ENCODE measurements around the gene ANP32A. TPM values are rescaled to one million over a fixed set of nuclear protein-coding genes. Genes with fewer than 3 reads are reported as not detected.
A peak's percentile ranks its signal among the peaks of the same experiment; 100 is the strongest.

ANP32A gene
- total RNA-seq, 4 donors from 2014 or later, result 38.2 to 90.8 (median 40.1) TPM

- no peak for TF ChIP-seq CTCF (IDR thresholded peaks at IDR 0.05)
- TF ChIP-seq POLR2A (IDR thresholded peaks at IDR 0.05), result no peak
- H3K4me1 ChIP-seq, result peaks cover 3 to 65% (median 17%) of the 10 kb centered on the region in 4 donors
These were observed 25.3 kb downstream of the ANP32A start for GRCh38 chr15:68795298-68795848.

GRCh38 chr15:68794863-68795262, 25.8 kb downstream of the ANP32A start:
- TF ChIP-seq POLR2A (IDR thresholded peaks at IDR 0.05) (no peak), CTCF (IDR thresholded peaks at IDR 0.05) (peak in 1 of 6 experiments; percentile 15)
- peak overlapping the region in 2 of 4 donors; percentile 9 to 22 for H3K4me3 ChIP-seq
- DNase-seq, result peak in 1 of 3 donors; percentile 43
- no peaks in the 10 kb centered on the region for H3K27me3 ChIP-seq
- no peaks in the 10 kb centered on the region for H3K36me3 ChIP-seq
- H3K27ac ChIP-seq, result peak overlapping the region in 3 of 4 donors; percentile 29 to 57 (median 43)
- no peaks in the 10 kb centered on the region for H3K9me3 ChIP-seq
- peaks cover 3 to 70% (median 19%) of the 10 kb centered on the region in 4 donors for H3K4me1 ChIP-seq

More at GRCh38 chr15:68795298-68795848, 25.3 kb downstream of the ANP32A start:
- peak overlapping the region in 3 of 4 donors; percentile 9 to 22 (median 17) for H3K4me3 ChIP-seq
- H3K27ac ChIP-seq, result peak overlapping the region in 3 of 4 donors; percentile 43 to 67 (median 57)
- H3K27me3 ChIP-seq, result no peaks in the 10 kb centered on the region
- H3K9me3 ChIP-seq, result no peaks in the 10 kb centered on the region
- peak; percentile 82 to 92 (median 82) for DNase-seq
- H3K36me3 ChIP-seq, result no peaks in the 10 kb centered on the region

GRCh38 chr15:68794307-68794706, 26.4 kb downstream of the ANP32A start:
- no peak for TF ChIP-seq CTCF (IDR thresholded peaks at IDR 0.05)
- TF ChIP-seq POLR2A (IDR thresholded peaks at IDR 0.05), result no peak
- H3K4me1 ChIP-seq, result peaks cover 3 to 76% (median 19%) of the 10 kb centered on the region in 4 donors
- H3K27me3 ChIP-seq, result no peaks in the 10 kb centered on the region
- H3K9me3 ChIP-seq, result no peaks in the 10 kb centered on the region
- peak overlapping the region in 3 of 4 donors; percentile 29 to 57 (median 43) for H3K27ac ChIP-seq
- no peaks in the 10 kb centered on the region for H3K36me3 ChIP-seq
- H3K4me3 ChIP-seq, result no peak overlapping the region
- no peak for DNase-seq

- no peaks in the 10 kb centered on the region for H3K36me3 ChIP-seq
- peaks cover 3 to 81% (median 19%) of the 10 kb centered on the region in 4 donors for H3K4me1 ChIP-seq
- H3K4me3 ChIP-seq, result no peak overlapping the region
These were observed 26.9 kb downstream of the ANP32A start for GRCh38 chr15:68793776-68794175.

More at GRCh38 chr15:68793776-68794175, 26.9 kb downstream of the ANP32A start:
- Histone ChIP-seq H3K9me3 (no peaks in the 10 kb centered on the region), H3K27ac (peak overlapping the region in 2 of 4 donors; percentile 57 to 66), H3K27me3 (no peaks in the 10 kb centered on the region)
- TF ChIP-seq CTCF (IDR thresholded peaks at IDR 0.05) (no peak), POLR2A (IDR thresholded peaks at IDR 0.05) (no peak)
- DNase-seq, result no peak
